GM12878 (cell line): Measurements from ENCODE around the gene PIGS. TPM values are rescaled to one million over a fixed set of nuclear protein-coding genes. Genes with fewer than 3 reads are reported as not detected.

Experiments used
- ATAC-seq: fragments of 200-7000 bp; cut with Tn5 transposase; 3 replicates; pipeline ENCODE4 v1.9.1; 2020; ENCODE audit warnings: mild to moderate bottlenecking, moderate library complexity
- BruUV-seq: library from RNA; stranded (reverse); fragments of 400-500 nt; replicated peaks from 2 replicates; lab custom pipeline; 2021; lab: Mats Ljungman, UMichigan
- CTCF ChIA-PET: fragments of 300-600 bp; sonication (Branson Sonifier 250); formaldehyde crosslinking; extraction: SDS; loops from one replicate; lab custom pipeline; 2021; ENCODE audit warnings: inconsistent platforms; lab: Yijun Ruan, JAX
- POLR2A ChIA-PET: fragments of 350-600 bp; formaldehyde crosslinking; extraction: SDS; loops from one replicate; lab custom pipeline; 2021; ENCODE audit warnings: inconsistent platforms; lab: Charles Lee
- RAD21 ChIA-PET: fragments of 300-600 bp; sonication (Branson Sonifier 250); formaldehyde crosslinking; loops from one replicate; lab custom pipeline; 2023; ENCODE audit warnings: antibody characterized with exemption; ENCODE audit not compliant: unreplicated experiment; lab: Charles Lee
- SMC1A ChIA-PET: fragments of 300-600 bp; sonication (Branson Sonifier 250); formaldehyde crosslinking; loops from one replicate; lab custom pipeline; 2023; ENCODE audit not compliant: unreplicated experiment, uncharacterized antibody; lab: Charles Lee
- DNase-seq: peaks from one replicate; pipeline ENCODE4 v3.0.0-alpha.2; 2011; ENCODE audit warnings: low read depth, low spot score
- FAIRE-seq: peaks from 3 replicates; lab custom pipeline; 2011; peaks lifted over from hg19 to GRCh38; lab: Jason Lieb, UNC
- H2AFZ ChIP-seq: 2 replicates; pipeline ENCODE4 v1.6.0; 2011; ENCODE audit warnings: low read depth, low read length, control low read depth; ENCODE audit not compliant: control insufficient read depth
- H3K27ac ChIP-seq: 2 replicates; pipeline ENCODE4 v1.5.1; 2011; ENCODE audit warnings: control low read depth; ENCODE audit not compliant: control insufficient read depth, insufficient read depth
- H3K27me3 ChIP-seq, 2 experiments: replicated peaks in 1 of 2; 2 replicates each; pipeline versions ENCODE4 v1.6.0 to v1.6.1; 2011; ENCODE audit warnings: low read length in 1 of 2; ENCODE audit not compliant: control insufficient read depth in 2 of 2, insufficient read depth in 2 of 2
- H3K36me3 ChIP-seq, 2 experiments: 2 replicates each; pipeline ENCODE4 v1.5.1; 2011; ENCODE audit warnings: low read length in 1 of 2; ENCODE audit not compliant: control insufficient read depth in 2 of 2, insufficient read depth in 2 of 2
- H3K4me1 ChIP-seq: 2 replicates; pipeline ENCODE4 v1.6.1; 2011; ENCODE audit warnings: mild to moderate bottlenecking, low read length, moderate library complexity, mixed read lengths; ENCODE audit not compliant: control insufficient read depth, insufficient read depth
- H3K4me2 ChIP-seq: 2 replicates; pipeline ENCODE4 v1.6.0; 2011; ENCODE audit warnings: control low read depth; ENCODE audit not compliant: control insufficient read depth, insufficient read depth
- H3K4me3 ChIP-seq: fragments of 200-600 bp; sonication (generic); 2 replicates; pipeline ENCODE4 v1.5.1; 2016
- H3K79me2 ChIP-seq: 2 replicates; pipeline ENCODE4 v1.6.0; 2011; ENCODE audit warnings: low read length; ENCODE audit not compliant: control insufficient read depth, insufficient read depth
- H3K9ac ChIP-seq: 2 replicates; pipeline ENCODE4 v1.8.0; 2011; ENCODE audit warnings: low read length, control low read depth, mixed read lengths; ENCODE audit not compliant: control insufficient read depth, insufficient read depth
- H3K9me3 ChIP-seq: replicated peaks from 3 replicates; pipeline ENCODE4 v1.5.1; 2011; ENCODE audit warnings: mild to moderate bottlenecking, low read length; ENCODE audit not compliant: control insufficient read depth, insufficient read depth
- H4K20me1 ChIP-seq: 2 replicates; pipeline ENCODE4 v1.6.0; 2011; ENCODE audit not compliant: control insufficient read depth, insufficient read depth
- HDGF ChIP-seq: fragments of 450-650 bp; IDR thresholded peaks from 2 replicates; pipeline ENCODE4 v1.6.1; 2016; ENCODE audit warnings: antibody characterized with exemption
- IKZF2 ChIP-seq, 2 experiments: fragments of 450-650 bp; IDR thresholded peaks; 2 replicates each; pipeline ENCODE4 v1.6.1; 2017; ENCODE audit warnings: mild to moderate bottlenecking in 2 of 2, moderate library complexity in 2 of 2
- IRF4 ChIP-seq: IDR thresholded peaks from 2 replicates; pipeline ENCODE4 v1.6.1; 2011; ENCODE audit warnings: low read depth, low read length
- LARP7 ChIP-seq: fragments of 450-650 bp; IDR thresholded peaks from 2 replicates; pipeline ENCODE4 v1.6.1; 2017; ENCODE audit warnings: mild to moderate bottlenecking
- MTA2 ChIP-seq: fragments of 450-650 bp; IDR thresholded peaks from 2 replicates; pipeline ENCODE4 v1.6.1; 2016; ENCODE audit warnings: low read depth, mild to moderate bottlenecking, moderate library complexity
- RAD21 ChIP-seq: IDR thresholded peaks from 2 replicates; pipeline ENCODE4 v1.6.1; 2011; ENCODE audit warnings: mild to moderate bottlenecking, low read depth, low read length, moderate library complexity; ENCODE audit not compliant: insufficient read depth
- TCF12 ChIP-seq: IDR thresholded peaks from 2 replicates; pipeline ENCODE4 v1.6.1; 2011; ENCODE audit warnings: low read depth, mild to moderate bottlenecking, low read length
- ZNF24 ChIP-seq: fragments of 450-650 bp; IDR thresholded peaks from 2 replicates; pipeline ENCODE4 v1.6.1; 2017; ENCODE audit warnings: antibody characterized with exemption, mild to moderate bottlenecking
- whole genome bisulfite sequencing: methylation state at CpG from one replicate; pipeline ENCODE4 v1.1.6; 2016; ENCODE audit warnings: low lambda C conversion rate; ENCODE audit not compliant: insufficient replicate concordance, insufficient coverage; ENCODE audit errors: missing lambda C conversion rate; 5-methylcytosine and 5-hydroxymethylcytosine counted together
- in situ Hi-C: fragments of 300-500 bp; cut with MboI; formaldehyde crosslinking; loops from 9 replicates; pipeline ENCODE4 v1.14.3; 2018; ENCODE audit warnings: mixed read lengths
- intact Hi-C: fragments of 100-400 bp; cut with micrococcal nuclease; formaldehyde crosslinking; loops from one replicate; pipeline ENCODE4 v1.14.2; 2022; ENCODE audit not compliant: unreplicated experiment
- polyA plus RNA-seq, 11 experiments: library from polyadenylated mRNA; depleted of rRNA in 4 of 11; unstranded in 6 of 11; stranded (reverse) in 5 of 11; fragments of >200 nt; fragmentation: Nextera tagmentation in 4 of 11; fragmentation: Illumina TruSeq in 1 of 11; extraction: Ambion mirVana in 4 of 11; extraction: Trizol in 1 of 11; gene quantifications; 1 replicate in 1 of 11; 2 replicates in 10 of 11; pipeline versions ENCODE4 v1.2.1 to v1.2.3, GENCODE V29; 2011 to 2016; ENCODE audit warnings: inconsistent platforms in 2 of 11, missing spikeins in 2 of 11, low read depth in 1 of 11
- total RNA-seq, 4 experiments: library from RNA; depleted of rRNA in 3 of 4; stranded (reverse); fragments of >200 nt in 3 of 4; fragmentation: Illumina TruSeq in 1 of 4; extraction: Trizol in 1 of 4; gene quantifications; 2 replicates each; pipeline versions ENCODE4 v1.2.1 to v1.2.3, GENCODE V29; 2013 to 2021
- TF ChIP-seq, protein P1 (sequence below), 3 experiments: IDR thresholded peaks in 2 of 3; conservative IDR thresholded peaks in 1 of 3; 2 replicates each; pipeline ENCODE4 v1.5.1; 2011; ENCODE audit warnings: low read depth in 3 of 3, low read length in 3 of 3, mild to moderate bottlenecking in 3 of 3, control low read depth in 2 of 3, moderate library complexity in 2 of 3, inconsistent platforms in 1 of 3, mixed read lengths in 1 of 3; ENCODE audit not compliant: control insufficient read depth in 2 of 3, insufficient read depth in 1 of 3; ENCODE audit errors: extremely low read depth in 1 of 3
- TF ChIP-seq, protein P2 (sequence below): IDR thresholded peaks from 2 replicates; pipeline ENCODE4 v1.6.1; 2011; ENCODE audit warnings: low read depth, low read length, improper control_type of control experiment, borderline replicate concordance
- TF ChIP-seq, protein P3 (sequence below): fragments of 150-350 bp; IDR thresholded peaks from 2 replicates; pipeline ENCODE4 v1.6.1; 2014; ENCODE audit warnings: mild to moderate bottlenecking, low read depth, low read length

The PIGS gene
- total and polyA plus RNA-seq, 10 of the 15 experiments (the other 5 are each of a cell fraction or from before 2014, with no cell fraction given): 27.5 to 73.7 (median 50.7) TPM

DNA sequence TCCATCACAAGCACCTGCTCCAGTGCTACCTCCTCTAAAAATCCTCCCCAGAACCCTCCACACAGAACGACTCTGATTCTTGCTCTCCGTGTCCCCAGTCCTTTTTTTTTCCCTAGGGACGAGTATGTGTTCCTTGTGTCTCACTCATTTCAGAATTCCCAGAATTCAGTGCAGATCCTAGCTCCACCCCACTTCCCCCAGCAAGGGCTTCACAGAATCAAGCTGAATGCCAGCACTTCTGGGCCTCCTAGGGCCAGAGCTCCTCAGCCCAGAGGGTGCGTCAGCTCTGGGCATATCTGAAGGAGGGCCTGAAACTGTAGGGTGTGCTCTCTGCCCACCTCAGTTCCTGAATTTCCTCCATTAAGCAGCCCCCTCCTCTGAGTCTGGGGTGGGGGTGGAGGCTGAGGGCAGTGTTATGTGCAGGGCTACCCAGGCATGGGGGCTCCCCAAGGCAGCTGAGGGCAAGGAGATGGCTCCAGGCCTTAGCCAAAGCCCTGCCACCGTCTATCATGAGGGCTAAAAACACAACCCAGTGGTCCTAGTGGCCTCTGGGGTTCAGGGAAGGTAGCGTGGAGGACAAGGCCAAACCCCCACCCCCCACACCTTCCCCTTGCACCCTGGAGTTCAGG is 25.4 kb downstream of the PIGS start:
- peaks cover 38% of the 10 kb centered on the region for H3K4me1 ChIP-seq
- no peak for DNase-seq
- intact Hi-C loops (loop anchor here (2.0 to 10.0 kb wide), 3 partner anchors 45 to 171 kb away; partner anchors contain the start of genes SARM1 and VTN), in situ Hi-C loops (loop anchor here (5.0 to 10.0 kb wide), 2 partner anchors 49 to 171 kb away; partner anchors contain the start of genes SARM1 and VTN)
- WGBS: 63% methylated on average over 6 of the region's 6 CpGs
- H3K79me2 ChIP-seq: peaks cover 35% of the 10 kb centered on the region
- ATAC-seq: no peak
- H3K27ac ChIP-seq: no peak overlapping the region
- CTCF ChIA-PET: interaction anchor here (0.6 to 13.9 kb wide), 5 partner anchors 24 to 199 kb away, joined by 3 to 316 read pairs (median 83); partner anchors contain the start of genes PIGS and RSKR
- H3K9me3 ChIP-seq: no peaks in the 10 kb centered on the region
- H3K9ac ChIP-seq: no peak overlapping the region
- no peak overlapping the region for H3K4me2 ChIP-seq
- no TSS peak for BruUV-seq
- H3K27me3 ChIP-seq: no peaks in the 10 kb centered on the region
- RAD21 ChIA-PET: interaction anchor here (0.6 to 1.0 kb wide), 2 partner anchors 26 to 48 kb away, joined by 3 read pairs; no protein-coding TSS in a partner anchor
- SMC1A ChIA-PET: interaction anchor here (2.9 to 6.1 kb wide), 2 partner anchors 23 to 52 kb away, joined by 10 to 89 read pairs; partner anchors contain the start of gene PIGS
- H3K36me3 ChIP-seq: peaks cover 2 to 3% of the 10 kb centered on the region in 2 experiments; a peak in 1 of 4 replicates
- POLR2A ChIA-PET: interaction anchor here (0.6 to 9.1 kb wide), 4 partner anchors 24 to 245 kb away, joined by 4 to 148 read pairs (median 54); partner anchors contain the start of genes ALDOC and PIGS
- H4K20me1 ChIP-seq: no peaks in the 10 kb centered on the region
- H2AFZ ChIP-seq: no peak overlapping the region
- no peak for FAIRE-seq
- TF ChIP-seq HDGF (no peak), MTA2 (no peak), IKZF2 (IDR thresholded peaks at IDR 0.05) (no peak), TCF12 (no peak), RAD21 (no peak), IRF4 (no peak), ZNF24 (no peak), LARP7 (no peak)
- TF ChIP-seq, protein P1, sequence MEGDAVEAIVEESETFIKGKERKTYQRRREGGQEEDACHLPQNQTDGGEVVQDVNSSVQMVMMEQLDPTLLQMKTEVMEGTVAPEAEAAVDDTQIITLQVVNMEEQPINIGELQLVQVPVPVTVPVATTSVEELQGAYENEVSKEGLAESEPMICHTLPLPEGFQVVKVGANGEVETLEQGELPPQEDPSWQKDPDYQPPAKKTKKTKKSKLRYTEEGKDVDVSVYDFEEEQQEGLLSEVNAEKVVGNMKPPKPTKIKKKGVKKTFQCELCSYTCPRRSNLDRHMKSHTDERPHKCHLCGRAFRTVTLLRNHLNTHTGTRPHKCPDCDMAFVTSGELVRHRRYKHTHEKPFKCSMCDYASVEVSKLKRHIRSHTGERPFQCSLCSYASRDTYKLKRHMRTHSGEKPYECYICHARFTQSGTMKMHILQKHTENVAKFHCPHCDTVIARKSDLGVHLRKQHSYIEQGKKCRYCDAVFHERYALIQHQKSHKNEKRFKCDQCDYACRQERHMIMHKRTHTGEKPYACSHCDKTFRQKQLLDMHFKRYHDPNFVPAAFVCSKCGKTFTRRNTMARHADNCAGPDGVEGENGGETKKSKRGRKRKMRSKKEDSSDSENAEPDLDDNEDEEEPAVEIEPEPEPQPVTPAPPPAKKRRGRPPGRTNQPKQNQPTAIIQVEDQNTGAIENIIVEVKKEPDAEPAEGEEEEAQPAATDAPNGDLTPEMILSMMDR (IDR thresholded peaks at IDR 0.05 in 2 of 3, conservative IDR thresholded peaks at IDR 0.05 in 1 of 3; ENCODE audit: control insufficient read depth in 2 of 3, extremely low read depth in 1 of 3, insufficient read depth in 1 of 3, low read depth in 3 of 3, low read length in 3 of 3): no peak
- TF ChIP-seq, protein P2, sequence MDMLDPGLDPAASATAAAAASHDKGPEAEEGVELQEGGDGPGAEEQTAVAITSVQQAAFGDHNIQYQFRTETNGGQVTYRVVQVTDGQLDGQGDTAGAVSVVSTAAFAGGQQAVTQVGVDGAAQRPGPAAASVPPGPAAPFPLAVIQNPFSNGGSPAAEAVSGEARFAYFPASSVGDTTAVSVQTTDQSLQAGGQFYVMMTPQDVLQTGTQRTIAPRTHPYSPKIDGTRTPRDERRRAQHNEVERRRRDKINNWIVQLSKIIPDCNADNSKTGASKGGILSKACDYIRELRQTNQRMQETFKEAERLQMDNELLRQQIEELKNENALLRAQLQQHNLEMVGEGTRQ: no peak
- TF ChIP-seq, protein P3, sequence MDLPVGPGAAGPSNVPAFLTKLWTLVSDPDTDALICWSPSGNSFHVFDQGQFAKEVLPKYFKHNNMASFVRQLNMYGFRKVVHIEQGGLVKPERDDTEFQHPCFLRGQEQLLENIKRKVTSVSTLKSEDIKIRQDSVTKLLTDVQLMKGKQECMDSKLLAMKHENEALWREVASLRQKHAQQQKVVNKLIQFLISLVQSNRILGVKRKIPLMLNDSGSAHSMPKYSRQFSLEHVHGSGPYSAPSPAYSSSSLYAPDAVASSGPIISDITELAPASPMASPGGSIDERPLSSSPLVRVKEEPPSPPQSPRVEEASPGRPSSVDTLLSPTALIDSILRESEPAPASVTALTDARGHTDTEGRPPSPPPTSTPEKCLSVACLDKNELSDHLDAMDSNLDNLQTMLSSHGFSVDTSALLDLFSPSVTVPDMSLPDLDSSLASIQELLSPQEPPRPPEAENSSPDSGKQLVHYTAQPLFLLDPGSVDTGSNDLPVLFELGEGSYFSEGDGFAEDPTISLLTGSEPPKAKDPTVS: no peak
- no peak overlapping the region for H3K4me3 ChIP-seq
